Ramos (cell line): ENCODE results near the gene CLCN4.

Experiments
- in situ Hi-C: fragments of 300-500 bp; cut with MboI; formaldehyde crosslinking; loops from one replicate; pipeline ENCODE4 v1.14.3; 2022; ENCODE audit warnings: low sequenced_read_pairs; ENCODE audit not compliant: unreplicated experiment

CLCN4 gene

GRCh38 chrX:10126834-10127233, 29.9 kb upstream of the CLCN4 start:
- in situ Hi-C loops: loop anchor here (25.0 kb wide), 1 partner anchor 665 kb away; the partner anchor contains the start of gene TBL1X

- in situ Hi-C loops: loop anchor here (25.0 kb wide), 1 partner anchor 666 kb away; the partner anchor contains the start of gene TBL1X
Measured at GRCh38 chrX:10128386-10128785, 28.4 kb upstream of the CLCN4 start.

DNA sequence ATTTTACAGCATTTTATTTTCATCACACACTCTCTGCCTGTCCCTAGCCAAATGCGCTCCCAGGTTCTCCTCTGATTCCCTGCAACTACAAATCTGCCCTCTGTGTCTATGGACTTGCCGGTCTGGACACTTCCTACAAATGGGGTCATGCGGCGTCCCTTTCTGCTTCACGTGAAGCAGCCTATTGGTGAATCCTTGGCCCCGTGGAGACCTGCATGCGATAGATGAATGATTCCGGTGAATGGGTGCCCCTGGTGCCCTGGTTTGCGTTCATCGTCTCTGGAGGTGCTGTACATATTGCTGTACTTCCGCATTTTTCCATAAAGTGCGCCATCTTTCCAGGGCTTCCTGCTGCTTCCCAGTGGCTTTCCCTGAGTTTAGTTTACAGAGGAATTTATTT, 27.5 kb upstream of the CLCN4 start:
- in situ Hi-C loops: loop anchor here (25.0 kb wide), 1 partner anchor 667 kb away; the partner anchor contains the start of gene TBL1X

GRCh38 chrX:10130354-10130753, 26.4 kb upstream of the CLCN4 start:
- in situ Hi-C loops: loop anchor here (25.0 kb wide), 1 partner anchor 668 kb away; the partner anchor contains the start of gene TBL1X

DNA sequence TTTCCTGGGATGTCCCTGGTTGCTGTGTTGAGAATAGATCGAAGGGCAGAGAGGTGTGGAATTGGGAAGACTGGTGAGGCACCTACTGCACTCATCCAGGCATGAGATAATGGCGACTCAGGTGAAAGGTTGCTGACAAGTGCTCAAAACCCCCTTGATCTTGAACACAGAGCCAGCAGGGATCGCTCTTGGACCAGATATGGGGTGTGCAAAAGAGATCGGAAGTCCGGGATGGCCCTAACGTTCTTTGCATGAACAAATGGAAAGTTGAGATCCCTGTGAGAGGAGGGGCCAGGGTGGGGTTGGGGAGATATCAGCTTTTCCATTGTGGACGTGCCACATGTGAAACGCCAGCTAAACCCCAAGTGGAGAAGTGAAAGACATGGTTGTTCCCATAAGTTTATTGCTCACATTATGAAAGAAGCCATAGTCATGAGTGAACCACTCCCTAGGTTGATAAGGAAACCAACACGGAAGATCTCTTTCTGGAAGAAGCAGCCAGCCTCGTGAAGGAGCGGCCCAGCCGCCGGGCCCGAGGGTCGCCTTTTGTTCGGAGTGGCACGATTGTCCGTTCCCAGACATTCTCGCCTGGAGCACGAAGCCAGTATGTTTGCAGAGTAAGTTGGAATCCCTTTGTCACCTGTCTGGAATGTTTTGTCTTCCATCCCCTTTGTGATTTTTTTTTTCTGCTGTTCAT, 22.6 kb upstream of the CLCN4 start:
- in situ Hi-C loops: loop anchor here (25.0 kb wide), 1 partner anchor 672 kb away; the partner anchor contains the start of gene TBL1X

GRCh38 chrX:10134921-10135320, 21.9 kb upstream of the CLCN4 start:
- in situ Hi-C loops: loop anchor here (25.0 kb wide), 1 partner anchor 673 kb away; the partner anchor contains the start of gene TBL1X

GRCh38 chrX:10135561-10136399, 21.0 kb upstream of the CLCN4 start:
- in situ Hi-C loops: loop anchor here (25.0 kb wide), 1 partner anchor 673 kb away; the partner anchor contains the start of gene TBL1X

DNA sequence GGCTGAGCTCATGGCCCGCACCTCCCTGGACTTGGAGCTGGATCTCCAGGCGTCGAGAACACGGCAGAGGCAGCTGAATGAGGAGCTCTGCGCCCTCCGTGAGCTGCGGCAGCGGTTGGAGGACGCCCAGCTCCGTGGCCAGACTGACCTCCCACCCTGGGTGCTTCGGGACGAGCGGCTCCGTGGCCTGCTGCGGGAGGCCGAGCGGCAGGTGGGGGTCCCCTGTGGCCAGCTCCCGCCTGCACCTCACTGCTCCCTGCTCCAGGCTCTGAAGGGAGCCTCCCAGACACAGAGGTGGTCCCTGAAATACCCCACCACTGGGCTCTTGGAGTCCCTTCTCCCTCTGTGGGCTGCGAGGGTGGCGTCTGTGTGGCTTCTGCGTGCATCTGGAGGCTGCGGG, 18.0 kb upstream of the CLCN4 start:
- in situ Hi-C loops: loop anchor here (25.0 kb wide), 1 partner anchor 676 kb away; the partner anchor contains the start of gene TBL1X

GRCh38 chrX:10140264-10140663, 16.5 kb upstream of the CLCN4 start:
- in situ Hi-C loops: loop anchor here (25.0 kb wide), 1 partner anchor 678 kb away; the partner anchor contains the start of gene TBL1X

DNA sequence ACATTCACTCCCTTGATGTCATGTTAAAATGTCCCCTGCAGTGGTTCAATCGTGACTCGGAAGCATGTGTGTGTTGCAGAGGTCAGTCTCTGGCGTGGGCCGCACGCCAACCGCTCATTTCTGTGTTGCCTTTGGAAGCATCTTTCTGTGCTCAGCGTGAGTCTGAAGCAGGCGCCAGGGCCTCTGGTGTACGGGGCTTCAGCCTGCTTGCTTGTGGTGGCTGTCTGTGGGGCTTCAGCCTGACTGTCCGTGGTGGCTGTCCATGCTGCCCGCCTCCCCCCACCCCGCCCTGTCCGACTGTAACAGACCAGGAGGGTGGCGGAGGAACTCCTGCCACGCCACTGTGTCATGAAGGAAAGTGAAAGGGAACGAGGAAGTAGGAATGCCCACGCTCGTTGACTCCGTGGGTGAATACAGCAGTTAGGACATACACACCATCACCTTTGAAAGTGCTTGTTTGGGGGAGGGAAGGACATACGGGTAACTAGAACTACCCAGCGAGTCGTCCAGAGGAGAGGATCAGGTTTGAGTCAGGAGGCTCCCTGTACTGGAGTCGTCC, 14.7 kb upstream of the CLCN4 start:
- in situ Hi-C loops: loop anchor here (25.0 kb wide), 1 partner anchor 680 kb away; the partner anchor contains the start of gene TBL1X

DNA sequence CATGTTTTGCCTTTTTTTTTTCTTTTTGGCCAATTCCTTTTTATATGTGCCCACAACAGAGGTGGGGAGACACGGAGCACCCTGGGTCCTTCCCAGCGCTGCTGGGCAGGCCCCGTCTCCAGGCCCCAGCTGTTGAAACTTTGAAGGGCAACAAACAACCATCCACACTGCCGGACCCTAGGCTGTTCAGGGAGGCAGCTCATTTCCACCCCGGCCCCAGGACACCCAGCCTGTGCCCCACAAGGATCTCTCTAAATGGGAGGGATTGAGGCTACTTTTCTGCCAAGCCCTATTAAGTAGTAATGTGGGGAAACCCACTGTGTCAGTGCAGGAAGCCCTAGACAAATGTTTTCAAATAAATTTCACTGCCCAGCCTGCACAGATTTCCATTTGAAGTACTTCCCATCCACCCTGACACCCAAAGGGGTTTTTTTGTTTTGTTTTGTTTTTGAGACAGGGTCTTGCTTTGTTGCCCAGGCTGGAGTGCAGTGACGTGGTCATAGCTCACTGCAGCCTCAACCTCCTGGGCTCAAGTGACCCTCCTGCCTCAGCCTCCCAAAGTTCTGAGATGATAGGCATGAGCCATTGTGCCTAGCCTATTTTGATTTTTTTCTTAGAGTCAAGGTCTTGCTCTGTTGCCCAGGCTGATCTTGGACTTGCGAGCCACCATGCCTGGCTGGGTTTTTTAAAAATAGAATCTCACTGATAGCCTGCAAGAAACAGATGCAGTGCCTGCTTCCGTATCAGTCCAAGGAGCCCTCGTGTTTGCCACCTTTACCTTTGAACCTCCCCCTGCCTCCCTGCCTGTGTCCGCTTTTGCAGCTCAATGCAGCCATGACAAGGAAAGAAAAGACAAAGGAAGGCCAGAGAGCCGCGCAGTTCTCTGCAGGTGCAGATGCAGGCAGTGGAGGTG, 13.4 kb upstream of the CLCN4 start:
- in situ Hi-C loops: loop anchor here (25.0 kb wide), 1 partner anchor 681 kb away; the partner anchor contains the start of gene TBL1X

DNA sequence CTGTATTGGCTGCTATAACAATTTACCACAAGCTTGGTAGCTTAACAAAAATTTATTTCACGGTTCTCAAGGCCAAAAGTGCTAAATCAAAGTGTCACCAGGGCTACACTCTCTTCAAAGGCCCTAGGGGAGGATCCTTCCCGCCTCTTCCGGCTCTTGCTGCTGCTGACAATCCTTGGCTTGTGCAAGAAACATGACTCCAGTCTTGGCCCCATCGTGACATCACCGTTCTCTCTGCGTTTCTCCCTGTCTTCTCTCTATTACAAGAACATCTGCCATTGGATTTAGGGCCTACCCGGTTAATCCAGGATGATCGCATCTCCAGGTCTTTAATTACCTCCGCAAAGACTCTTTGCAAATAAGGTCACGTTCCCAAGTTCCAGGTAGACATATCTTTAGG, 10.4 kb upstream of the CLCN4 start:
- in situ Hi-C loops: loop anchor here (25.0 kb wide), 1 partner anchor 684 kb away; the partner anchor contains the start of gene TBL1X

GRCh38 chrX:10152086-10152485, 4.7 kb upstream of the CLCN4 start:
- in situ Hi-C loops: loop anchor here (25.0 kb wide), 1 partner anchor 265 kb away; no protein-coding TSS in a partner anchor

DNA sequence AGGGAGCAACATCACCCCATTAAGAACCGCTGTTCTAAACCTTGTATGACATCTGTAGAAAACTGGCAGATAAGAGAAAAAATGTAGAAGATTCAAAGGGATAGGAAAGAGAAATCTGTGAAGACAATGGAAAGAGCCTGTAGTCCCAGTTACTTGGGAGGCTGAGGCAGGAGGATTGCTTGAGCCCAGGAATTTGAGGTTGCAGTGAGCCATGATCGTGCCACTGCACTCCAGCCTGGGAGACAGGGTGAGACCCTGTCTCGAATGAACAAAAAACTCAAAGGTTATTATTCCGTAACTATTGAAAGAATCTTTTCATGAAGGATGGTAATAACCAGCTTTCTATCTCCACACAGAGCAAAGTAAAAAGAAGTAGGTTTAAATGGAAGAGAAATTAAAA, 1.6 kb upstream of the CLCN4 start:
- in situ Hi-C loops: loop anchor here (25.0 kb wide), 1 partner anchor 268 kb away; no protein-coding TSS in a partner anchor

- in situ Hi-C loops: loop anchor here (25.0 kb wide), 1 partner anchor 270 kb away; no protein-coding TSS in a partner anchor
Measured at GRCh38 chrX:10157032-10157341, 212 bp downstream of the CLCN4 start.

GRCh38 chrX:10157543-10157942, 768 bp downstream of the CLCN4 start:
- in situ Hi-C loops: loop anchor here (25.0 kb wide), 1 partner anchor 270 kb away; no protein-coding TSS in a partner anchor

- in situ Hi-C loops: loop anchor here (25.0 kb wide), 1 partner anchor 271 kb away; no protein-coding TSS in a partner anchor
Measured at GRCh38 chrX:10158279-10159144, 1.7 kb downstream of the CLCN4 start.

DNA sequence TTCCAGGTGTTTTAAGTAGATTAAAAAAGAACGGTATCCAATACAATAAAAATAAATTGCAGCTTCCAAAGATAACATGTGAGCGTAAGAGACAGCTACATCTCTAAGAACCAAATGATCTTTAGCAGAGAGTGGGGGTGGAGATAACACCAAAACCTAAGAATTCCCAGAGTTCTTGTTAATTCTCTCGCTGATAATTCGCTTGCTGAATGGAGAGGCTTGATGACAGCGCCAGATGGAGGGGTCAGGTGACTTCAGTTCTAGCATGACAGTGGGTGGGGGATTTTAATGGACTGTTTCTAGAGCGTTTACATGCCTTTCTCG, 2.3 kb downstream of the CLCN4 start:
- in situ Hi-C loops: loop anchor here (25.0 kb wide), 1 partner anchor 272 kb away; no protein-coding TSS in a partner anchor
